GM21526 (cell line): ENCODE results near the gene SHROOM3.

Source experiments
- ATAC-seq: cut with Tn5 transposase; IDR thresholded peaks from one replicate; pipeline ENCODE4 v1.9.1; 2021; ENCODE audit warnings: moderate library complexity; ENCODE audit not compliant: unreplicated experiment, low FRiP score

The SHROOM3 gene

DNA sequence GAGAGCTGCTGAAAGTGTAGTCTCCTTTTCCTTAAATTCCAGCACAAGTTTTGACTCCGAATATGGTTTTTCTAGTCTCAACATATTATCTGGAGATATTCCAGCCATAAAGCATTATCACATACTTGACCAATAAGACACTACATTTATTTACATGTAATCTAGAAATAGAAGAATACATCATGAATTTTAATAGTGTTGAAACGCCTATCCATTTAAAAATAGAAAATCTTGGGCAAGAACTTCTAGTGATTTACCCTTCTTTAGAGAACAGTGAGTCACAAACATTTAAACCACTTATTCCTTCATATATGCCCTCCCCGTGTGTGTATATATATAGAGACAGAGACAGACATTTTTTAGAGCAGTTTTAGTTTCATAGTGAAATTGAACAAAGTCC is 301.4 kb downstream of the SHROOM3 start:
- no peak for ATAC-seq

DNA sequence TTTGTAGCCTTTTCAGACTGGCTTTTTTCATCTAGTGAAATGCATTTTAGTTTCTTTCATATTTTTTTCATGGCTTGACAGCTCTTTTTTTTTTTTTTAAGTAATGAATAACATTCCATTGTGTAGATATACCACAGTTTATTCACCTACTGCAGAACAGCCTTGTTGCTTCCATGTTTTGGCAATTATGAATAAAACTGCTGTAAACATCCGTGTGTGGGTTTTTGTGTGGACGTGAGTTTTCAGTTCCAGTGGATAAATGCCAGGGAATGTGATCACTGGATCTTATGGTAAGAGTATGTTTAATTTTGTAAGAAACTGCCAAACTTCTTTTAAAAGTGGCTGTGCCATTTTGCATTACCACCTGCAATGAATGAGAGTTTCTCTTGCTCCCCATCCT is 302.2 kb downstream of the SHROOM3 start:
- ATAC-seq: no peak

- ATAC-seq: no peak
Observed at GRCh38 chr4:76737771-76738085, 302.7 kb downstream of the SHROOM3 start.

DNA sequence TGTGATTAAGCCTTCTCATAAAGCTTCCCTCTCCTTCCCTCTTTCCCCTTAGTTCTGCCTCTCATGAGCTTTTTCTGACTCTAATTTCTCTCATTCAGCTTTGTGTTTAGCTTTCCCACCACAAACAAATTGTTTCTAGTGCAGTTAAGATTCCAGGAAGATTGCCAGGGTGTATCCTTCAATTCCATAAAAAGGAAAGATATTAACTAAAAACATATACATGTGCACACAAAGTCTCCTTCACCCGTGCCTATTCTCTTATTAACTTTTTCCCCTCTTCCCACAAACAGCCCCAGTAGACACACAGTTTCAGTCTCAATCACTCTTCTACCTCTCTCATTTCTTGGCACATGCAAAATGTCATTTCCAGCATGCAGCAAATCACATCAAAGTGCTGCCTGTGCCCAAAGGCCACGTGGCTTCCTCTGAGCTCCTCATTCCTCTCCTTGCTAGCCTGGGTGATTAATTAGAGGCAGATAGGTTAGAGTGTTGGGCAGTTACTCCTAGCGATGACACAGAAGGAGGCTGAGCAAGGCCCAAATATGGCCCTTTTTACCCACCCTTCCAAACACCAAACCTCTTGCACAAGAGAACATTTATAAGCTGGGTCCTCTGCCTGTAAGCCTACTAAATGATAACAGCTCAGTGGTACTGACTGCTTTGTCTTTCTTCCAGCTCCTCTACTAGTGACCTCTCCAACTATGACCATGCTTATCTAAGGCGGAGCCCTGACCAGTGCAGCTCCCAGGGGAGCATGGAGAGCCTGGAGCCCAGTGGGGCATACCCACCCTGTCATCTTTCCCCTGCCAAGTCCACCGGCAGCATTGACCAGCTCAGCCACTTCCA is 303.3 kb downstream of the SHROOM3 start:
- no peak for ATAC-seq

DNA sequence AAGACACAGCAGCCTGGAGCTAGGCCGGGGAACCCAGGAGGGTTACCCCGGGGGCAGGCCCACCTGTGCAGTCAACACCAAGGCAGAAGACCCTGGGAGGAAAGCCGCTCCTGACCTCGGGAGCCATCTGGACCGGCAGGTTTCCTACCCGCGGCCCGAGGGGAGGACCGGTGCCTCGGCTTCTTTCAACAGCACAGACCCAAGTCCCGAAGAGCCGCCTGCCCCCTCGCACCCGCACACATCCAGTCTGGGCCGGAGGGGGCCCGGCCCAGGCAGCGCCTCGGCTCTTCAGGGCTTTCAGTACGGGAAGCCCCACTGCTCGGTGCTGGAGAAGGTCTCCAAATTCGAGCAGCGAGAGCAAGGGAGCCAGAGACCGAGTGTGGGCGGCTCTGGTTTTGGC is 305.2 kb downstream of the SHROOM3 start:
- ATAC-seq: no peak

DNA sequence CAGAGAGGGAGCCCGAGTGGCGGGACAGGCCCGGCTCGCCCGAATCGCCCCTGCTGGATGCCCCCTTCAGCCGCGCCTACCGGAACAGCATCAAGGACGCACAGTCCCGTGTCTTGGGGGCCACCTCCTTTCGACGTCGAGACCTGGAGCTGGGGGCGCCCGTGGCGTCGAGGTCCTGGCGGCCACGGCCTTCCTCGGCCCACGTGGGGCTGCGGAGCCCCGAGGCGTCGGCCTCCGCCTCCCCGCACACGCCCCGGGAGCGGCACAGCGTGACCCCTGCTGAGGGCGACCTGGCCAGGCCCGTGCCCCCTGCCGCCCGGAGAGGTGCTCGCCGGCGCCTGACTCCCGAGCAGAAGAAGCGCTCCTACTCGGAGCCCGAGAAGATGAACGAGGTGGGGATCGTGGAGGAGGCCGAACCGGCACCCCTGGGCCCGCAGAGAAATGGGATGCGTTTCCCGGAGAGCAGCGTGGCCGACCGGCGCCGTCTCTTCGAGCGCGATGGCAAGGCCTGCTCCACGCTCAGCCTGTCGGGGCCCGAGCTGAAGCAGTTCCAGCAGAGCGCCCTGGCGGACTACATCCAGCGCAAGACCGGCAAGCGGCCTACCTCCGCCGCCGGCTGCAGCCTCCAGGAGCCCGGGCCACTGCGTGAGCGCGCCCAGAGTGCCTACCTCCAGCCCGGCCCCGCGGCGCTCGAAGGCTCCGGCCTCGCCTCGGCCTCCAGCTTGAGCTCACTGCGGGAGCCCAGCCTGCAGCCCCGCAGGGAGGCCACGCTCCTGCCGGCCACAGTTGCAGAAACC is 306.0 kb downstream of the SHROOM3 start:
- no peak for ATAC-seq

DNA sequence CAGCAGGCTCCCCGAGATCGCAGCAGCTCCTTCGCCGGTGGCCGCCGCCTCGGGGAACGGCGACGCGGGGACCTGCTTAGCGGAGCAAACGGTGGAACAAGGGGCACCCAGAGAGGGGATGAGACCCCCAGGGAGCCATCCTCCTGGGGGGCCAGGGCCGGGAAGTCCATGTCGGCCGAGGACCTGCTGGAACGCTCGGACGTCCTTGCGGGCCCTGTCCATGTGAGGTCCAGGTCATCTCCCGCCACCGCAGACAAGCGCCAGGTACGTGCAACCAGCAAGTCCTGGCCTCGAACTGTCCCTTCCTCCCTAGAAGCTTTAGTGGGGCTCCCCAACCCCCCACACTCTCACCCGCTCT is 306.6 kb downstream of the SHROOM3 start:
- no peak for ATAC-seq

GRCh38 chr4:76744241-76744921 is 309.4 kb downstream of the SHROOM3 start:
- no peak for ATAC-seq

GRCh38 chr4:76745240-76745639 is 310.2 kb downstream of the SHROOM3 start:
- ATAC-seq: no peak

DNA sequence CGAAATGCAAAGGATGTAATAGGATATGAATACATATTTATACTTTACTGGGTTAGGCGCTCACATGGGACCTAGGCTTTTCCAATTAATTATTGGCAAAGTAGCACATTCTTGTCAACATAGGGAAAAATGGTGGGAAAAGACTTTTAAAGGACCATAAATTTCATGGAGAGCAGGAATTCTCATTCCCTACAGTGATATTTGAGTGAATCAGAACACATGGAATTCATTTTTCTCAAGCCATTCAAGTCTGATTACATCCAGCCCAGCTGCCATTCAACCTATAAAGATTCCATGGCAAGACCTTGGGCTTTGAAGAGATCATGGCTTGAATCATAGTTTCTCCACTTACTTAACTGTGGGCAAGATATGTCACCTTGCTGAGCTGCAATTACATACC is 312.5 kb downstream of the SHROOM3 start:
- no peak for ATAC-seq

DNA sequence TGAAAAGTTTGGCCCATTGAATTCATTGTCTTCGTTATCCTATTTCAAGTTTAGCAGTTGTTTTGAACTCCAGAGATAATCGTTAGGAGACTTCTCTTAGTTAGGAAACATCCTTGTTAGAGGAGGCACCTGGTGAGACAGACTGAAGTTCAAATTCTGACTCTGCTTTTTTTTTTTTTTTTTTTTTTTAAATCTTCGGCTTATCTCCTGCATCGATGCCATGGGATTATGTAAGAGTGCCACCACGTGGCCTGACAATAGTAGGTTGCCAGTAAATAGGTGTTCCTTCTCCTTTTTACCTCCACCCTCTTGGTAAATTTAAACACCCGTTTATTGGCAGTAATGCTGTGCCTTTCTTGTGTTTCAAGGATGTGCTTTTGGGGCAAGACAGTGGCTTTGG is 313.6 kb downstream of the SHROOM3 start:
- ATAC-seq: no peak

DNA sequence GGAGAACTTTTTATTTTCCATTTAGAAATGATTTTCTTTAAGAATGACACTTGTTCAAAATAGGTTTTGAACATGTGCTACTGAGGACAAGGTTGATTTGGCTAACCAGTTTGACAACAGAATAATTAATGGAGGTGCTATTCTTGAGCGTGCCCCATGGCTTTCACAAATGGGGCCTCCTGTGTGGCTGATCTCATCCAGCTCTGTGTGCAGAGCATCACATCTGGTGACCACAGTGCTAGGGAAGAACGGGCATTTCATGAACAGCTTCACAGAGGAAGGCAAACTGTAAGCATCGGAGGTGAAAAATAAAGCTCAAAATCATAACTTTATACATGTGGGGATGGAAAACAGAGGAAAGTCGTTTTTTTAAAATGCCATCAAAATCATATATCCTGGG is 314.3 kb downstream of the SHROOM3 start:
- no peak for ATAC-seq

- ATAC-seq: no peak
Observed at GRCh38 chr4:76750716-76751115, 315.7 kb downstream of the SHROOM3 start.

- ATAC-seq: no peak
Observed at GRCh38 chr4:76751612-76752343, 316.7 kb downstream of the SHROOM3 start.

- ATAC-seq: no peak
Observed at GRCh38 chr4:76752861-76753501, 318.0 kb downstream of the SHROOM3 start.

- ATAC-seq: no peak
Observed at GRCh38 chr4:76753814-76754213, 318.8 kb downstream of the SHROOM3 start.

DNA sequence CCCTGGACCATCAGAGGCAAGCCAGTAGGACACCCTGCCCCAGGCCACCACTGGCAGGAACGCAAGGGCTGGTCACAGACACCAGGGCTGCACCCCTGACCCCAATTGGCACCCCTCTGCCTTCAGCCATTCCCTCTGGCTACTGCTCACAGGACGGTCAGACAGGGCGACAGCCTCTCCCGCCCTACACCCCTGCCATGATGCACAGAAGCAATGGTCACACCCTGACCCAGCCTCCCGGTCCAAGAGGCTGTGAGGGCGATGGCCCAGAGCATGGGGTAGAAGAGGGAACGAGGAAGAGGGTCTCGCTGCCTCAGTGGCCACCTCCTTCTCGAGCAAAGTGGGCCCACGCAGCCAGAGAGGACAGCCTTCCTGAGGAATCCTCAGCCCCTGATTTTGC is 319.4 kb downstream of the SHROOM3 start:
- no peak for ATAC-seq

- no peak for ATAC-seq
Observed at GRCh38 chr4:76755756-76756155, 320.7 kb downstream of the SHROOM3 start.

- no peak for ATAC-seq
Observed at GRCh38 chr4:76756416-76756815, 321.4 kb downstream of the SHROOM3 start.

DNA sequence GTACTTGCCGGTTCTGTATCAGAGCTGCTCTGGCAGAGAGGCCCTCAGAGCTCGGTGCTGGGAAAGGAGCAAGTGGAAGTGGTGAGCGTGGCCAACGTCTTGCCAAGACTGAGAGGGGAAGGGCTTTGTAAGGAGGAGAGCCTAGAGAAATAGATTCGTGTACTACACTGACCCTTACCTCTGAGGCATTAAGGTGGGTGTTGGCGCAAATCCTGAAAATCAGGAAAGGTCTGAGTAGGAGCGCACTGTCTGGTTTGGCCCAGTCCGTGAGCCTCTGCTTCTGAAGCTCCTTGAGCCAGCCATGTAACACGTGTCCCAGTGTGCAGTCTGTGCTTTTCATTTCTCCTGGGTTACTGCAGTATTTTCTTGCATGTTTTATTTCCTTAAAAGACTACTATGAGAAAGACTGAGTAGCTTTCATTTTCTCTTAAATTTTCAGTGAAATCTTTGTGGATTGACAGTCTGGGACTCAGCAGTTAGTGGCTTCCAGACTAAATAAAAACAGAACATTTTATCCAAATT is 322.4 kb downstream of the SHROOM3 start:
- ATAC-seq: no peak
